KMS-11 (cell line): ENCODE data around the gene NR1H4.

Experiments
- H2AFZ ChIP-seq: fragments of 200-600 bp; sonication (generic); 2 replicates; pipeline ENCODE4 v1.6.1; 2016; ENCODE audit warnings: antibody characterized with exemption, mixed run types, low read depth
- H3K27ac ChIP-seq: fragments of 200-600 bp; sonication (generic); 2 replicates; pipeline ENCODE4 v1.6.1; 2016; ENCODE audit warnings: mild to moderate bottlenecking, mixed run types
- H3K27me3 ChIP-seq: fragments of 200-600 bp; sonication (generic); 2 replicates; pipeline ENCODE4 v1.6.1; 2017; ENCODE audit warnings: mild to moderate bottlenecking, low read depth, mixed run types, moderate library complexity; ENCODE audit not compliant: insufficient read depth
- H3K36me3 ChIP-seq: fragments of 200-600 bp; sonication (generic); 2 replicates; pipeline ENCODE4 v1.6.1; 2017; ENCODE audit warnings: mild to moderate bottlenecking, mixed run types; ENCODE audit not compliant: insufficient read depth
- H3K4me1 ChIP-seq: fragments of 200-600 bp; sonication (generic); 2 replicates; pipeline ENCODE4 v1.6.1; 2016; ENCODE audit warnings: mild to moderate bottlenecking, low read depth, mixed run types; ENCODE audit not compliant: poor library complexity, severe bottlenecking
- H3K4me2 ChIP-seq: fragments of 200-600 bp; sonication (generic); 2 replicates; pipeline ENCODE4 v1.7.0; 2016; ENCODE audit warnings: mild to moderate bottlenecking, mixed run types
- H3K4me3 ChIP-seq: fragments of 200-600 bp; sonication (generic); IDR thresholded peaks from 2 replicates; pipeline ENCODE4 v1.6.1; 2017; ENCODE audit warnings: low read depth, low read length, mixed read lengths; ENCODE audit not compliant: insufficient read depth
- H3K79me2 ChIP-seq: fragments of 200-600 bp; sonication (generic); 2 replicates; pipeline ENCODE4 v1.6.1; 2016; ENCODE audit warnings: low read depth, mixed run types; ENCODE audit not compliant: insufficient read depth
- H3K9ac ChIP-seq: fragments of 200-600 bp; sonication (generic); 2 replicates; pipeline ENCODE4 v1.6.1; 2016; ENCODE audit warnings: mild to moderate bottlenecking, mixed run types
- H4K20me1 ChIP-seq: fragments of 200-600 bp; sonication (generic); 2 replicates; pipeline ENCODE4 v1.6.1; 2016; ENCODE audit warnings: mild to moderate bottlenecking, mixed run types; ENCODE audit not compliant: insufficient read depth
- CTCF ChIP-seq: fragments of 200-600 bp; sonication (generic); conservative IDR thresholded peaks from 2 replicates; pipeline ENCODE4 v1.6.1; 2017; ENCODE audit warnings: low read depth, mild to moderate bottlenecking, antibody characterized with exemption, low read length, moderate library complexity, mixed read lengths

Gene NR1H4

GRCh38 chr12:100565987-100566545 is 92.4 kb downstream of the NR1H4 start:
- Histone ChIP-seq H3K4me2 (no peak overlapping the region), H2AFZ (no peak overlapping the region), H3K4me3 (no peak overlapping the region), H3K27me3 (no peaks in the 10 kb centered on the region), H4K20me1 (no peaks in the 10 kb centered on the region), H3K4me1 (peaks cover 29% of the 10 kb centered on the region), H3K36me3 (no peaks in the 10 kb centered on the region), H3K27ac (no peak overlapping the region), H3K9ac (no peak overlapping the region), H3K79me2 (no peaks in the 10 kb centered on the region)
- no peak for TF ChIP-seq CTCF

GRCh38 chr12:100566887-100567637 is 93.4 kb downstream of the NR1H4 start:
- H3K4me1 ChIP-seq = peaks cover 29% of the 10 kb centered on the region
- TF ChIP-seq CTCF = no peak
- H3K36me3 ChIP-seq = no peaks in the 10 kb centered on the region
- no peaks in the 10 kb centered on the region for H4K20me1 ChIP-seq
- no peak overlapping the region for H3K9ac ChIP-seq
- H3K27me3 ChIP-seq = no peaks in the 10 kb centered on the region
- H3K4me2 ChIP-seq = peak overlapping the region; percentile 30; the same call in 1 of the 2 replicates
- no peaks in the 10 kb centered on the region for H3K79me2 ChIP-seq
- no peak overlapping the region for H3K4me3 ChIP-seq
- H2AFZ ChIP-seq = peak overlapping the region; percentile 29
- H3K27ac ChIP-seq = no peak overlapping the region

GRCh38 chr12:100567945-100568344 is 94.3 kb downstream of the NR1H4 start:
- no peak overlapping the region for H3K27ac ChIP-seq
- H2AFZ ChIP-seq = peak overlapping the region; percentile 29
- H3K4me2 ChIP-seq = peak overlapping the region; percentile 30; the same call in 1 of the 2 replicates
- no peaks in the 10 kb centered on the region for H3K36me3 ChIP-seq
- TF ChIP-seq CTCF = no peak
- peaks cover 29% of the 10 kb centered on the region for H3K4me1 ChIP-seq
- H3K27me3 ChIP-seq = no peaks in the 10 kb centered on the region
- no peaks in the 10 kb centered on the region for H4K20me1 ChIP-seq
- H3K9ac ChIP-seq = no peak overlapping the region
- H3K4me3 ChIP-seq = no peak overlapping the region
- no peaks in the 10 kb centered on the region for H3K79me2 ChIP-seq

DNA sequence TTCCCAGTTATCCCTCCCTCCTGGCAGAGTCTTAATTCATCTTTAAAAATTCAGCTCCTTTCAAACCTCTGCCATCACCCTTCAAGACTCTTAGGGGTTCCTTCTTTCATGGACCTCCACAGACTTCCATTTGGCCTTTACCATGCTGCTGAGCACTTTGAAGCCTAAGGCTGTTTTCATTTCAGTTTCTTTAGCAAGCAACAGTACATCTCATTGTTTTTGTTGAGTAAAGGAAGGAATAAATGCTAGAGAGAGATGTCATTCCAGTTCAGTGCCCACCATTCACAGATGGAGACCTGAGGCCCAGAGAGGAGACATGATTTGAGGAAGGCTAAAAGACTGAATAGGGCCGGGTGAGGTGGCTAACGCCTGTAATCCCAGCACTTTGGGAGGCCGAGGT is 98.5 kb downstream of the NR1H4 start:
- Histone ChIP-seq H3K27ac (no peak overlapping the region), H2AFZ (no peak overlapping the region), H3K27me3 (no peaks in the 10 kb centered on the region), H3K9ac (no peak overlapping the region), H3K4me1 (peaks cover 18% of the 10 kb centered on the region), H3K4me3 (no peak overlapping the region), H3K4me2 (no peak overlapping the region), H3K79me2 (no peaks in the 10 kb centered on the region), H4K20me1 (no peaks in the 10 kb centered on the region), H3K36me3 (no peaks in the 10 kb centered on the region)
- TF ChIP-seq CTCF = no peak
